GM12878 (cell line): ENCODE measurements around the gene LHX5. TPM values are rescaled to one million over a fixed set of nuclear protein-coding genes. Genes with fewer than 3 reads are reported as not detected.

Source experiments
- ATAC-seq: fragments of 200-7000 bp; cut with Tn5 transposase; 3 replicates; pipeline ENCODE4 v1.9.1; 2020; ENCODE audit warnings: mild to moderate bottlenecking, moderate library complexity
- BruUV-seq: library from RNA; stranded (reverse); fragments of 400-500 nt; replicated peaks from 2 replicates; lab custom pipeline; 2021; lab: Mats Ljungman, UMichigan
- CTCF ChIA-PET: fragments of 300-600 bp; sonication (Branson Sonifier 250); formaldehyde crosslinking; extraction: SDS; loops from one replicate; lab custom pipeline; 2021; ENCODE audit warnings: inconsistent platforms; lab: Yijun Ruan, JAX
- POLR2A ChIA-PET: fragments of 350-600 bp; formaldehyde crosslinking; extraction: SDS; loops from one replicate; lab custom pipeline; 2021; ENCODE audit warnings: inconsistent platforms; lab: Charles Lee
- RAD21 ChIA-PET: fragments of 300-600 bp; sonication (Branson Sonifier 250); formaldehyde crosslinking; loops from one replicate; lab custom pipeline; 2023; ENCODE audit warnings: antibody characterized with exemption; ENCODE audit not compliant: unreplicated experiment; lab: Charles Lee
- SMC1A ChIA-PET: fragments of 300-600 bp; sonication (Branson Sonifier 250); formaldehyde crosslinking; loops from one replicate; lab custom pipeline; 2023; ENCODE audit not compliant: unreplicated experiment, uncharacterized antibody; lab: Charles Lee
- DNase-seq: peaks from one replicate; pipeline ENCODE4 v3.0.0-alpha.2; 2011; ENCODE audit warnings: low read depth, low spot score
- FAIRE-seq: peaks from 3 replicates; lab custom pipeline; 2011; peaks lifted over from hg19 to GRCh38; lab: Jason Lieb, UNC
- H2AFZ ChIP-seq: 2 replicates; pipeline ENCODE4 v1.6.0; 2011; ENCODE audit warnings: low read depth, low read length, control low read depth; ENCODE audit not compliant: control insufficient read depth
- H3K27ac ChIP-seq: 2 replicates; pipeline ENCODE4 v1.5.1; 2011; ENCODE audit warnings: control low read depth; ENCODE audit not compliant: control insufficient read depth, insufficient read depth
- H3K27me3 ChIP-seq, 2 experiments: replicated peaks in 1 of 2; 2 replicates each; pipeline versions ENCODE4 v1.6.0 to v1.6.1; 2011; ENCODE audit warnings: low read length in 1 of 2; ENCODE audit not compliant: control insufficient read depth in 2 of 2, insufficient read depth in 2 of 2
- H3K36me3 ChIP-seq, 2 experiments: 2 replicates each; pipeline ENCODE4 v1.5.1; 2011; ENCODE audit warnings: low read length in 1 of 2; ENCODE audit not compliant: control insufficient read depth in 2 of 2, insufficient read depth in 2 of 2
- H3K4me1 ChIP-seq: 2 replicates; pipeline ENCODE4 v1.6.1; 2011; ENCODE audit warnings: mild to moderate bottlenecking, low read length, moderate library complexity, mixed read lengths; ENCODE audit not compliant: control insufficient read depth, insufficient read depth
- H3K4me2 ChIP-seq: 2 replicates; pipeline ENCODE4 v1.6.0; 2011; ENCODE audit warnings: control low read depth; ENCODE audit not compliant: control insufficient read depth, insufficient read depth
- H3K4me3 ChIP-seq: fragments of 200-600 bp; sonication (generic); 2 replicates; pipeline ENCODE4 v1.5.1; 2016
- H3K79me2 ChIP-seq: 2 replicates; pipeline ENCODE4 v1.6.0; 2011; ENCODE audit warnings: low read length; ENCODE audit not compliant: control insufficient read depth, insufficient read depth
- H3K9ac ChIP-seq: 2 replicates; pipeline ENCODE4 v1.8.0; 2011; ENCODE audit warnings: low read length, control low read depth, mixed read lengths; ENCODE audit not compliant: control insufficient read depth, insufficient read depth
- H3K9me3 ChIP-seq: replicated peaks from 3 replicates; pipeline ENCODE4 v1.5.1; 2011; ENCODE audit warnings: mild to moderate bottlenecking, low read length; ENCODE audit not compliant: control insufficient read depth, insufficient read depth
- H4K20me1 ChIP-seq: 2 replicates; pipeline ENCODE4 v1.6.0; 2011; ENCODE audit not compliant: control insufficient read depth, insufficient read depth
- KDM1A ChIP-seq: fragments of 200-600 bp; sonication (generic); IDR thresholded peaks from 2 replicates; pipeline ENCODE4 v1.6.1; 2016; ENCODE audit warnings: borderline replicate concordance
- NBN ChIP-seq: fragments of 450-650 bp; IDR thresholded peaks from 2 replicates; pipeline ENCODE4 v1.6.1; 2016
- WGBS: methylation state at CpG from one replicate; pipeline ENCODE4 v1.1.6; 2016; ENCODE audit warnings: low lambda C conversion rate; ENCODE audit not compliant: insufficient replicate concordance, insufficient coverage; ENCODE audit errors: missing lambda C conversion rate; 5-methylcytosine and 5-hydroxymethylcytosine counted together
- in situ Hi-C: fragments of 300-500 bp; cut with MboI; formaldehyde crosslinking; loops from 9 replicates; pipeline ENCODE4 v1.14.3; 2018; ENCODE audit warnings: mixed read lengths
- intact Hi-C: fragments of 100-400 bp; cut with micrococcal nuclease; formaldehyde crosslinking; loops from one replicate; pipeline ENCODE4 v1.14.2; 2022; ENCODE audit not compliant: unreplicated experiment
- polyA plus RNA-seq, 11 experiments: library from polyadenylated mRNA; depleted of rRNA in 4 of 11; unstranded in 6 of 11; stranded (reverse) in 5 of 11; fragments of >200 nt; fragmentation: Nextera tagmentation in 4 of 11; fragmentation: Illumina TruSeq in 1 of 11; extraction: Ambion mirVana in 4 of 11; extraction: Trizol in 1 of 11; gene quantifications; 1 replicate in 1 of 11; 2 replicates in 10 of 11; pipeline versions ENCODE4 v1.2.1 to v1.2.3, GENCODE V29; 2011 to 2016; ENCODE audit warnings: inconsistent platforms in 2 of 11, missing spikeins in 2 of 11, low read depth in 1 of 11
- total RNA-seq, 4 experiments: library from RNA; depleted of rRNA in 3 of 4; stranded (reverse); fragments of >200 nt in 3 of 4; fragmentation: Illumina TruSeq in 1 of 4; extraction: Trizol in 1 of 4; gene quantifications; 2 replicates each; pipeline versions ENCODE4 v1.2.1 to v1.2.3, GENCODE V29; 2013 to 2021
- TF ChIP-seq, protein P1 (sequence below): fragments of 450-650 bp; IDR thresholded peaks from 2 replicates; pipeline ENCODE4 v1.6.1; 2016; ENCODE audit warnings: mild to moderate bottlenecking, moderate library complexity, borderline replicate concordance

Gene LHX5
- total and polyA plus RNA-seq, 10 of the 15 experiments (the other 5 are each of a cell fraction or from before 2014, with no cell fraction given): 0.03 TPM; not detected in 9

- CTCF ChIA-PET: interaction anchor here (0.6 to 3.0 kb wide), 2 partner anchors 34 to 343 kb away, joined by 3 to 7 read pairs; no protein-coding TSS in a partner anchor
- no peak for ATAC-seq
These were observed 11.7 kb downstream of the LHX5 start for GRCh38 chr12:113459981-113460380.

More at GRCh38 chr12:113459981-113460380, 11.7 kb downstream of the LHX5 start:
- H3K4me3 ChIP-seq: no peak overlapping the region
- no peak overlapping the region for H2AFZ ChIP-seq
- H3K27ac ChIP-seq: no peak overlapping the region
- H4K20me1 ChIP-seq: no peaks in the 10 kb centered on the region
- 0% methylated on average over 4 of the region's 4 CpGs for WGBS
- no peak overlapping the region for H3K4me2 ChIP-seq
- SMC1A ChIA-PET: no interaction called here
- no peaks in the 10 kb centered on the region; the same call in 2 of the 3 replicates for H3K9me3 ChIP-seq
- BruUV-seq: no TSS peak
- TF ChIP-seq, protein P1, sequence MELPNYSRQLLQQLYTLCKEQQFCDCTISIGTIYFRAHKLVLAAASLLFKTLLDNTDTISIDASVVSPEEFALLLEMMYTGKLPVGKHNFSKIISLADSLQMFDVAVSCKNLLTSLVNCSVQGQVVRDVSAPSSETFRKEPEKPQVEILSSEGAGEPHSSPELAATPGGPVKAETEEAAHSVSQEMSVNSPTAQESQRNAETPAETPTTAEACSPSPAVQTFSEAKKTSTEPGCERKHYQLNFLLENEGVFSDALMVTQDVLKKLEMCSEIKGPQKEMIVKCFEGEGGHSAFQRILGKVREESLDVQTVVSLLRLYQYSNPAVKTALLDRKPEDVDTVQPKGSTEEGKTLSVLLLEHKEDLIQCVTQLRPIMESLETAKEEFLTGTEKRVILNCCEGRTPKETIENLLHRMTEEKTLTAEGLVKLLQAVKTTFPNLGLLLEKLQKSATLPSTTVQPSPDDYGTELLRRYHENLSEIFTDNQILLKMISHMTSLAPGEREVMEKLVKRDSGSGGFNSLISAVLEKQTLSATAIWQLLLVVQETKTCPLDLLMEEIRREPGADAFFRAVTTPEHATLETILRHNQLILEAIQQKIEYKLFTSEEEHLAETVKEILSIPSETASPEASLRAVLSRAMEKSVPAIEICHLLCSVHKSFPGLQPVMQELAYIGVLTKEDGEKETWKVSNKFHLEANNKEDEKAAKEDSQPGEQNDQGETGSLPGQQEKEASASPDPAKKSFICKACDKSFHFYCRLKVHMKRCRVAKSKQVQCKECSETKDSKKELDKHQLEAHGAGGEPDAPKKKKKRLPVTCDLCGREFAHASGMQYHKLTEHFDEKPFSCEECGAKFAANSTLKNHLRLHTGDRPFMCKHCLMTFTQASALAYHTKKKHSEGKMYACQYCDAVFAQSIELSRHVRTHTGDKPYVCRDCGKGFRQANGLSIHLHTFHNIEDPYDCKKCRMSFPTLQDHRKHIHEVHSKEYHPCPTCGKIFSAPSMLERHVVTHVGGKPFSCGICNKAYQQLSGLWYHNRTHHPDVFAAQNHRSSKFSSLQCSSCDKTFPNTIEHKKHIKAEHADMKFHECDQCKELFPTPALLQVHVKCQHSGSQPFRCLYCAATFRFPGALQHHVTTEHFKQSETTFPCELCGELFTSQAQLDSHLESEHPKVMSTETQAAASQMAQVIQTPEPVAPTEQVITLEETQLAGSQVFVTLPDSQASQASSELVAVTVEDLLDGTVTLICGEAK: no peak
- no peak for TF ChIP-seq KDM1A
- no peak for TF ChIP-seq NBN
- in situ Hi-C loops: loop anchor here (5.0 kb wide), 1 partner anchor 452 kb away; no protein-coding TSS in a partner anchor
- intact Hi-C loops: no loop called here
- DNase-seq (no peak), FAIRE-seq (no peak)
- RAD21 ChIA-PET: no interaction called here
- no peaks in the 10 kb centered on the region for H3K79me2 ChIP-seq
- peaks cover 0 to 13% of the 10 kb centered on the region in 2 experiments; a peak in 3 of 4 replicates for H3K27me3 ChIP-seq
- POLR2A ChIA-PET: no interaction called here
- H3K9ac ChIP-seq: no peak overlapping the region
- H3K4me1 ChIP-seq: no peaks in the 10 kb centered on the region
- H3K36me3 ChIP-seq: no peaks in the 10 kb centered on the region
